GM06990 (cell line): ENCODE data around the gene SEC14L5.
"Not testable (repeated sequence)": the region's sequence is repeated elsewhere in the genome, so short reads cannot be mapped to it uniquely, and the experiment has no call there.

Experiments
- DNase-seq: peaks from one replicate; pipeline ENCODE4 v3.0.0-alpha.2; 2011; ENCODE audit not compliant: insufficient read length; ENCODE audit errors: extremely low read depth
- H3K27me3 ChIP-seq: replicated peaks from 2 replicates; pipeline ENCODE4 v1.6.0; 2011; ENCODE audit warnings: low read length; ENCODE audit not compliant: control insufficient read depth, insufficient read depth
- H3K36me3 ChIP-seq: 2 replicates; pipeline ENCODE4 v1.5.1; 2011; ENCODE audit warnings: low read length; ENCODE audit not compliant: control insufficient read depth, insufficient read depth
- H3K4me3 ChIP-seq: replicated peaks from 2 replicates; pipeline ENCODE4 v1.5.1; 2011; ENCODE audit warnings: low read depth, mild to moderate bottlenecking, control low read depth, low read length
- CTCF ChIP-seq: IDR thresholded peaks from 2 replicates; pipeline ENCODE4 v1.5.1; 2011; ENCODE audit warnings: low read length, control low read depth, mild to moderate bottlenecking, inconsistent platforms; ENCODE audit not compliant: insufficient read depth, poor library complexity, severe bottlenecking

The SEC14L5 gene

GRCh38 chr16:4960579-4960978 is 2.4 kb downstream of the SEC14L5 start:
- DNase-seq, result no peak

GRCh38 chr16:4962716-4963115 is 4.6 kb downstream of the SEC14L5 start:
- no peak for TF ChIP-seq CTCF
- Histone ChIP-seq H3K36me3 (no peaks in the 10 kb centered on the region), H3K4me3 (no peak overlapping the region), H3K27me3 (no peaks in the 10 kb centered on the region; the same call in 1 of the 2 replicates)
- DNase-seq, result no peak

More at GRCh38 chr16:4960579-4960978, 2.4 kb downstream of the SEC14L5 start:
- Histone ChIP-seq H3K27me3 (no peaks in the 10 kb centered on the region; the same call in 1 of the 2 replicates), H3K36me3 (no peaks in the 10 kb centered on the region), H3K4me3 (no peak overlapping the region)
- no peak for TF ChIP-seq CTCF

GRCh38 chr16:4963527-4963926 is 5.4 kb downstream of the SEC14L5 start:
- H3K27me3 ChIP-seq, DNase-seq, H3K4me3 ChIP-seq, H3K36me3 ChIP-seq: not testable (repeated sequence)

GRCh38 chr16:4966736-4967453 is 8.8 kb downstream of the SEC14L5 start:
- Histone ChIP-seq H3K36me3 (no peaks in the 10 kb centered on the region), H3K27me3 (no peaks in the 10 kb centered on the region; the same call in 1 of the 2 replicates), H3K4me3 (no peak overlapping the region)
- no peak for TF ChIP-seq CTCF
- DNase-seq, result no peak

GRCh38 chr16:4968278-4968677 is 10.1 kb downstream of the SEC14L5 start:
- H3K27me3 ChIP-seq, H3K4me3 ChIP-seq, DNase-seq: not testable (repeated sequence)

GRCh38 chr16:4968879-4969483 is 10.9 kb downstream of the SEC14L5 start:
- H3K27me3 ChIP-seq, result no peaks in the 10 kb centered on the region; the same call in 1 of the 2 replicates
- no peak for DNase-seq
- H3K36me3 ChIP-seq, result no peaks in the 10 kb centered on the region
- TF ChIP-seq CTCF, result no peak
- no peak overlapping the region for H3K4me3 ChIP-seq

More at GRCh38 chr16:4968278-4968677, 10.1 kb downstream of the SEC14L5 start:
- H3K36me3 ChIP-seq, result not testable (repeated sequence)
